Ishikawa (cell line): ENCODE data around the gene FTO.

ENCODE experiments used
- CEBPB ChIP-seq: IDR thresholded peaks from 2 replicates; pipeline ENCODE4 v1.6.1; 2012
- EP300 ChIP-seq: IDR thresholded peaks from 2 replicates; pipeline ENCODE4 v1.6.1; 2012; ENCODE audit warnings: borderline replicate concordance
- REST ChIP-seq: IDR thresholded peaks from 2 replicates; pipeline ENCODE4 v1.6.1; 2012; ENCODE audit warnings: low read depth, mild to moderate bottlenecking
- TAF1 ChIP-seq: IDR thresholded peaks from 2 replicates; pipeline ENCODE4 v1.6.1; 2012; ENCODE audit warnings: low read depth, mild to moderate bottlenecking
- USF1 ChIP-seq: IDR thresholded peaks from 2 replicates; pipeline ENCODE4 v1.6.1; 2012
- ZBTB7A ChIP-seq: IDR thresholded peaks from 2 replicates; pipeline ENCODE4 v1.6.1; 2012; ENCODE audit warnings: low read depth

GRCh38 chr16:53827741-53828140 lies 123.8 kb downstream of the FTO start:
- TF ChIP-seq EP300 (no peak), REST (no peak), ZBTB7A (no peak), USF1 (no peak), TAF1 (no peak), CEBPB (no peak)
